ENCODE measurements around the gene TTC21A.

TTC21A gene

GRCh38 chr3:39098473-39099000 is 8.9 kb upstream of the TTC21A start:
- DNase-seq: no peak

- no peak for DNase-seq
Observed at GRCh38 chr3:39099242-39099641, 8.2 kb upstream of the TTC21A start.

GRCh38 chr3:39099738-39100499 is 7.6 kb upstream of the TTC21A start:
- DNase-seq: no peak

- DNase-seq: no peak
Observed at GRCh38 chr3:39100500-39100886, 7.0 kb upstream of the TTC21A start.

GRCh38 chr3:39101022-39101689 is 6.3 kb upstream of the TTC21A start:
- no peak for DNase-seq

GRCh38 chr3:39102504-39103323 is 4.8 kb upstream of the TTC21A start:
- no peak for DNase-seq

GRCh38 chr3:39103324-39103693 is 4.2 kb upstream of the TTC21A start:
- no peak for DNase-seq

GRCh38 chr3:39103791-39104552 is 3.5 kb upstream of the TTC21A start:
- no peak for DNase-seq

GRCh38 chr3:39104961-39105686 is 2.4 kb upstream of the TTC21A start:
- no peak for DNase-seq

GRCh38 chr3:39105687-39106063 is 1.8 kb upstream of the TTC21A start:
- no peak for DNase-seq

GRCh38 chr3:39106281-39106811 is 1.1 kb upstream of the TTC21A start:
- no peak for DNase-seq

- no peak for DNase-seq
Observed at GRCh38 chr3:39106851-39107387, 561 bp upstream of the TTC21A start.

GRCh38 chr3:39108200-39108710 is 775 bp downstream of the TTC21A start:
- no peak for DNase-seq

GRCh38 chr3:39109086-39109485 is 1.6 kb downstream of the TTC21A start:
- no peak for DNase-seq

- no peak for DNase-seq
Observed at GRCh38 chr3:39110041-39110639, 2.7 kb downstream of the TTC21A start.

GRCh38 chr3:39112113-39112512 is 4.6 kb downstream of the TTC21A start:
- no peak for DNase-seq

GRCh38 chr3:39112535-39112934 is 5.1 kb downstream of the TTC21A start:
- DNase-seq: no peak

- DNase-seq: no peak
Observed at GRCh38 chr3:39113291-39113690, 5.8 kb downstream of the TTC21A start.

- no peak for DNase-seq
Observed at GRCh38 chr3:39114456-39114855, 7.0 kb downstream of the TTC21A start.

GRCh38 chr3:39115870-39116269 is 8.4 kb downstream of the TTC21A start:
- no peak for DNase-seq

- DNase-seq: no peak
Observed at GRCh38 chr3:39118079-39118478, 10.6 kb downstream of the TTC21A start.

Measured in NCI-H187 (cell line).